Body of pancreas (tissue), 4 donors: ENCODE measurements around the gene TAGAP. TPM values are rescaled to one million over a fixed set of nuclear protein-coding genes. Genes with fewer than 3 reads are reported as not detected.

Experiments used
- ATAC-seq: fragments of 150-250 bp; one replicate; pipeline ENCODE4 v1.9.1; 2016
- DNase-seq, 4 donors: peaks; one replicate each; pipeline ENCODE4 v3.0.0-alpha.2; 2019
- H3K27ac ChIP-seq, 4 donors: fragments of 200-600 bp; sonication (generic); 1 replicate in 3 of 4; 2 replicates in 1 of 4; pipeline versions ENCODE4 v1.5.1 to v1.6.1; 2016 to 2019; ENCODE audit warnings: mild to moderate bottlenecking in 1 of 4, mixed read lengths in 1 of 4, moderate library complexity in 1 of 4
- H3K27me3 ChIP-seq, 2 donors: fragments of 200-600 bp; sonication (generic); one replicate each; pipeline ENCODE4 v1.6.0; 2016; ENCODE audit warnings: mild to moderate bottlenecking in 1 of 2
- H3K36me3 ChIP-seq, 2 donors: fragments of 200-600 bp; sonication (generic); replicated peaks in 1 of 2; 2 replicates each; pipeline ENCODE4 v1.5.1; 2016; ENCODE audit warnings: low read depth in 2 of 2; ENCODE audit not compliant: insufficient read depth in 1 of 2
- H3K4me1 ChIP-seq: fragments of 200-600 bp; sonication (generic); one replicate; pipeline ENCODE4 v1.6.0; 2016
- H3K4me3 ChIP-seq, 2 donors: fragments of 200-600 bp; sonication (generic); 1 replicate in 1 of 2; 2 replicates in 1 of 2; pipeline ENCODE4 v1.5.1; 2016 to 2019
- H3K9me3 ChIP-seq, 3 donors: fragments of 200-600 bp; sonication (generic); 1 replicate in 2 of 3; 2 replicates in 1 of 3; pipeline ENCODE4 v1.5.1; 2016
- POLR2A ChIP-seq, 3 donors: fragments of 450-650 bp; IDR thresholded peaks; one replicate each; pipeline ENCODE4 v1.6.1; 2016; ENCODE audit warnings: antibody characterized with exemption in 3 of 3, mild to moderate bottlenecking in 2 of 3
- WGBS, 2 donors: methylation state at CpG; one replicate each; pipeline ENCODE4 v1.1.5; 2017; 5-methylcytosine and 5-hydroxymethylcytosine counted together
- intact Hi-C: fragments of 100-400 bp; cut with DNase I; formaldehyde crosslinking; loops from one replicate; pipeline ENCODE4 v1.15.1; 2023
- total RNA-seq, 2 donors: library from RNA; depleted of rRNA; stranded (reverse); fragments of >200 nt; gene quantifications; one replicate each; pipeline ENCODE4 v1.1.0, GENCODE V29; 2016
- TF ChIP-seq, protein P1 (sequence below), 7 experiments: fragments of 450-650 bp in 4 of 7; fragments of 200-600 bp in 3 of 7; sonication (generic) in 3 of 7; IDR thresholded peaks; one replicate each; pipeline ENCODE4 v1.5.1; 2016 to 2019; ENCODE audit warnings: antibody characterized with exemption in 7 of 7

The TAGAP gene
- total RNA-seq, 2 donors from 2014 or later: 0.99 to 2.3 TPM

DNA sequence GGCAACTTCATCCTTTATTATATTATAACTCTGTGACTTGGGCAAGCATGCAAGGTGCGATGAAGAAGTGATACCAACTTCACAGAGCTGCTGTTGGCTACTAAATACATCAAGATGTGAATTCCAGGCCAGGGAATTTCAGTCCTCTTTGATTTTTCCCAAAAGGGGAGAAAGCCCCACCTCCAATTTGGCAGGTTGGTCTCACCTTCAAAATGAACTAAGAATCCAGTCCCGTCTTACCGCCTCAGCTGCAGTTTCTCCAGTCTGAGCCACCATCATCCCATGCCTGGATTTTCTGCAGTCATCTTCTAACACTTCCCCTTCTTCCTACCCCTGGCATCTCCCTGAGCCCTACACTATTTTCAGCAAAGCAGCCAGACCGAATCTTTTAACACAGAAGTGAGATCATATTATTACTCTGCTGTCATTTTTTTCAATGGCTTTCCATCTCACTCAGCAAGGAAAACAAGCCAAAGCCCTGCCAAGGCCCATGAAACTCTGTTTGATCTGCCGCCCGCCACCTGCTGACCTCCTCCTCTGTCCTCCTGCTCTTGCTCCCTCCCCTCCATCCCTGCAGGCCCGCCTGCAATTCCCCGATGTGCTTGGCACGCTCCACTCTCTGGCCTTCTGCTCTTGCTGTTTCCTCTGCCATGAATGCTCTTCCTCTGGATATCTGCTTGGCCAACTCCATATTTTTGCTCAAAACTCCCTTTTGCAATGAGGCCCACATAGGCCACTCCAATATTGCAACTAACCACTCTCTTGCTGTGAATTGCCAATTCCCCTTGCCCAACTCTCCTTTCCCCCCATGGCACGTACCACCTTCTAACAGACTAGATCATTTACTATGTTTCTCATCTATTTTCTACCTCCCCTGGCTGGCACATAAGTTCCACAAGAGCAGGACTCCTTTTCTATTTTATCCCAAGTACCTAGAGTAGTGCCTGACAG is 46.0 kb upstream of the TAGAP start:
- H3K4me1 ChIP-seq: no peaks in the 10 kb centered on the region
- WGBS, 2 donors: 61 to 65% methylated on average over 10 of the region's 10 CpGs
- peak in 2 of 4 donors; percentile 24 to 48 for DNase-seq
- no peak overlapping the region for H3K27ac ChIP-seq
- H3K9me3 ChIP-seq: no peaks in the 10 kb centered on the region
- no peaks in the 10 kb centered on the region for H3K27me3 ChIP-seq
- ATAC-seq: no peak
- no peak overlapping the region for H3K4me3 ChIP-seq
- no peaks in the 10 kb centered on the region for H3K36me3 ChIP-seq
- intact Hi-C loops: no loop called here
- TF ChIP-seq, protein P1, sequence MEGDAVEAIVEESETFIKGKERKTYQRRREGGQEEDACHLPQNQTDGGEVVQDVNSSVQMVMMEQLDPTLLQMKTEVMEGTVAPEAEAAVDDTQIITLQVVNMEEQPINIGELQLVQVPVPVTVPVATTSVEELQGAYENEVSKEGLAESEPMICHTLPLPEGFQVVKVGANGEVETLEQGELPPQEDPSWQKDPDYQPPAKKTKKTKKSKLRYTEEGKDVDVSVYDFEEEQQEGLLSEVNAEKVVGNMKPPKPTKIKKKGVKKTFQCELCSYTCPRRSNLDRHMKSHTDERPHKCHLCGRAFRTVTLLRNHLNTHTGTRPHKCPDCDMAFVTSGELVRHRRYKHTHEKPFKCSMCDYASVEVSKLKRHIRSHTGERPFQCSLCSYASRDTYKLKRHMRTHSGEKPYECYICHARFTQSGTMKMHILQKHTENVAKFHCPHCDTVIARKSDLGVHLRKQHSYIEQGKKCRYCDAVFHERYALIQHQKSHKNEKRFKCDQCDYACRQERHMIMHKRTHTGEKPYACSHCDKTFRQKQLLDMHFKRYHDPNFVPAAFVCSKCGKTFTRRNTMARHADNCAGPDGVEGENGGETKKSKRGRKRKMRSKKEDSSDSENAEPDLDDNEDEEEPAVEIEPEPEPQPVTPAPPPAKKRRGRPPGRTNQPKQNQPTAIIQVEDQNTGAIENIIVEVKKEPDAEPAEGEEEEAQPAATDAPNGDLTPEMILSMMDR (IDR thresholded peaks at IDR 0.05): no peak
- no peak for TF ChIP-seq POLR2A (IDR thresholded peaks at IDR 0.05)

DNA sequence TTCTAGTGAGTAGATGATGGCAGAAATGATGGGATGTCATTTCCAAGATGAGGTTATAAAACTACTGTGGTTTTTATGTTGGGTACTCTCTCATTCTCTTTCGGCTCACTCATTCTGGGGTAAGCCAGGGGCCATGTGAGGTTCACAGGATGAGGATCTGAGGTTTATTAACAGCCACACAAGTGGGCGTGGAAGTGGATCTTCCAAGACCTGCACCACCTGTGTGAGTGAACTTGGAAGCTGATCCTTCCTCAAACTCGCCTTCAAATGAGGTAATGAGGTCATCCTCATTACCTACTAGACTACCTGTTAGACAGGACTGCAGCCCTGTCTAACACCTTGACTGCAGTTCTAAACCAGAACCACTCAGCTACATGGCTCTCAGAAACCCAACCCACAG is 45.1 kb upstream of the TAGAP start:
- DNase-seq: no peak
- no peaks in the 10 kb centered on the region for H3K36me3 ChIP-seq
- no peaks in the 10 kb centered on the region for H3K27me3 ChIP-seq
- WGBS, 2 donors: 74 to 80% methylated on average over 3 of the region's 3 CpGs
- intact Hi-C loops: no loop called here
- H3K9me3 ChIP-seq: no peaks in the 10 kb centered on the region
- TF ChIP-seq POLR2A (IDR thresholded peaks at IDR 0.05): no peak
- TF ChIP-seq, protein P1 (IDR thresholded peaks at IDR 0.05): no peak
- no peak for ATAC-seq
- H3K4me1 ChIP-seq: no peaks in the 10 kb centered on the region
- no peak overlapping the region for H3K4me3 ChIP-seq
- H3K27ac ChIP-seq: no peak overlapping the region

DNA sequence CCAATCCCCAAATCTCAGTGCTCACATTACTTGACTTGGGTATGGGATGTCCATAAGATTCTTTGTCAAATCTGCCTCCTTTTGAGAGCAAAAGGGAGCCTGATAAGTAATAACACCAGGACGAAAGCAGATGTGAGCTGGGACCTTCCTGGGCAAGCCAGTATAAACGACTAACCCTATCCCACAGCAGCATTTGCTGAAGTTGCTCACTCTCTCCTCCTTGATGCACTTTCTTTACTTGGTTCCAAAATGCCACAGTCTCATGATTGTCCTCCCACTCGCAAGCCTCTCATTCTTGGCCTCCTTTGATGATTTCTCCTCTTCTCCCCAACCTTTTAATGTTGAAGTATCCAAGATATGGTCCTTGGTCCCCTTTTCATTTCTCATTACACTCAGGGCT is 44.7 kb upstream of the TAGAP start:
- Histone ChIP-seq H3K27ac (no peak overlapping the region), H3K36me3 (no peaks in the 10 kb centered on the region), H3K4me3 (no peak overlapping the region), H3K27me3 (no peaks in the 10 kb centered on the region), H3K9me3 (no peaks in the 10 kb centered on the region), H3K4me1 (no peaks in the 10 kb centered on the region)
- 82 to 86% methylated on average over 3 of the region's 3 CpGs for WGBS, 2 donors
- ATAC-seq (no peak), DNase-seq (no peak)
- intact Hi-C loops: no loop called here
- TF ChIP-seq POLR2A (IDR thresholded peaks at IDR 0.05): no peak
- TF ChIP-seq, protein P1 (IDR thresholded peaks at IDR 0.05): no peak

DNA sequence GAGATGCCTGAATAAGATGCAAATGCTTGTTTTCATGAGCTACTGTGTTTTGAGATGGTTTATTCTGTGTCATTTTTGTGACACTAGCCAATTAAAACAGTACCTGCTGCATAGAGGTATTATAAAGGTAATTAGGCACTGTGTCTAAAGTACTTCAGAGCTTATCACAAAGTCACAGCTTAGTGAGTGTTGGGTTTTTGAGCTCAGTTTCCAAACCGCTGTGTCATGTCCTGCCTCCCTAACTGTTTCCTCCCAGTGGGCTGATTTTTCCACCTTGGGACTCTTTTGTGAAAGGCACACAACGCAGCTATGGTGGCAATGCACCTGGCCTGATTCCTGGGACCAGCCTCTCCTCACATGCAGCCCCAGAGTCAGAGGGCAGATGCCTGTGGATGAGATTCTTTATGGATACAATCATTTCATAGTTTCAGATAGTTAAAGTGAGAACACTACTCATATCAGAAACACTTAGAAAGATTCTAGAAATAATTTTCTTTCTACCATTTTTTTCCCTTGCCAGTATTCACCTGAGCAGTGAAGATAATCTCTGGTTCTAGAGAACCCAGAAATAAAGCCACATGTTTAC is 41.3 kb upstream of the TAGAP start:
- no peak for ATAC-seq
- Histone ChIP-seq H3K4me3 (no peak overlapping the region), H3K36me3 (no peaks in the 10 kb centered on the region), H3K4me1 (no peaks in the 10 kb centered on the region), H3K9me3 (no peaks in the 10 kb centered on the region), H3K27me3 (no peaks in the 10 kb centered on the region), H3K27ac (no peak overlapping the region)
- WGBS, 2 donors: 74 to 87% methylated on average over 2 of the region's 2 CpGs
- intact Hi-C loops: no loop called here
- TF ChIP-seq POLR2A (IDR thresholded peaks at IDR 0.05): no peak
- TF ChIP-seq, protein P1 (IDR thresholded peaks at IDR 0.05): no peak
- DNase-seq: no peak
